PC-9 (cell line): ENCODE data around the gene INCA1.

Experiments
- EZH2 ChIP-seq: fragments of 200-600 bp; sonication (generic); IDR thresholded peaks from 2 replicates; pipeline ENCODE4 v1.8.0; 2017; ENCODE audit warnings: antibody characterized with exemption, low read depth
- TF ChIP-seq, protein P1 (sequence below): fragments of 200-600 bp; sonication (generic); conservative IDR thresholded peaks from 2 replicates; pipeline ENCODE4 v1.6.1; 2017; ENCODE audit warnings: mixed run types, antibody characterized with exemption, mild to moderate bottlenecking, moderate library complexity

DNA sequence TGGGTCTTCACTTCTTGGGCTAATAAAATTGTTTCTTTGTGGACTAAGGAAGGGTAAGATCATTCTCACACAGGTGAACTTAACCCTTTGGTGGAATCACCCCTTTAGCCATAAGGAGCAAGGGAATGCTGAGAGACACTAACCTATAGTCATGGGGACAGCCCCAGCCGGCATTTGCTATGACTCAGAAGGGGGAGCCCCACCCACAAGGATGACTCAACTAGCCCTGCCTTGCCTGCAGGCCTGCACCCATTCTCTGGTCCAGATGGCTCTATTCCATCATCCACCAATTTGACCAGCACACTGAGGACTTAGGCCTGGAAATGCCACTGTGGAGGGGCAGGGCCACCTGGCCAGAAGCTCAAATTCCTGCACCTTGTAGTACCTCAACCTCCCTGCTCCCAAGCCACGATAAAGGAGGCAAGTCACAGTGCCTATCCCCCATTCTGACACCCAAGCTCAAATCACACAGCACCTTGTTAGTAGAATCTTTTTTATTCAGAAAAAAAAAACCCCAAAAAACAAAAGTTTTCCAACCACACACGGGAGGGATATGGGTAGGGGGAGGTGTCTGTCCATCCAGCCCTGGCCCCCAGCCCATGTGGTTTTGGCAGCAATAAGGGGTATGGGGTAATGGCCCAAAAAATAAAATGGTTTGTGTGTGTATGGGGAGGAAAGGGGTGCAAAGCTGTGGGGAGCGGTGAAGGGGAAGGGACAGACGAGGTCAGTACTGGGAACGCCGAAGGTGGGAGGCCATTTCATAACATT lies 52.0 kb downstream of the INCA1 start:
- TF ChIP-seq, protein P1, sequence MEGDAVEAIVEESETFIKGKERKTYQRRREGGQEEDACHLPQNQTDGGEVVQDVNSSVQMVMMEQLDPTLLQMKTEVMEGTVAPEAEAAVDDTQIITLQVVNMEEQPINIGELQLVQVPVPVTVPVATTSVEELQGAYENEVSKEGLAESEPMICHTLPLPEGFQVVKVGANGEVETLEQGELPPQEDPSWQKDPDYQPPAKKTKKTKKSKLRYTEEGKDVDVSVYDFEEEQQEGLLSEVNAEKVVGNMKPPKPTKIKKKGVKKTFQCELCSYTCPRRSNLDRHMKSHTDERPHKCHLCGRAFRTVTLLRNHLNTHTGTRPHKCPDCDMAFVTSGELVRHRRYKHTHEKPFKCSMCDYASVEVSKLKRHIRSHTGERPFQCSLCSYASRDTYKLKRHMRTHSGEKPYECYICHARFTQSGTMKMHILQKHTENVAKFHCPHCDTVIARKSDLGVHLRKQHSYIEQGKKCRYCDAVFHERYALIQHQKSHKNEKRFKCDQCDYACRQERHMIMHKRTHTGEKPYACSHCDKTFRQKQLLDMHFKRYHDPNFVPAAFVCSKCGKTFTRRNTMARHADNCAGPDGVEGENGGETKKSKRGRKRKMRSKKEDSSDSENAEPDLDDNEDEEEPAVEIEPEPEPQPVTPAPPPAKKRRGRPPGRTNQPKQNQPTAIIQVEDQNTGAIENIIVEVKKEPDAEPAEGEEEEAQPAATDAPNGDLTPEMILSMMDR: no peak
- TF ChIP-seq EZH2: no peak
